HG02642 (cell line): ENCODE results near the gene RAB14.

Experiments
- ATAC-seq: cut with Tn5 transposase; IDR thresholded peaks from one replicate; pipeline ENCODE4 v1.9.1; 2021; ENCODE audit warnings: mild to moderate bottlenecking; ENCODE audit not compliant: unreplicated experiment, poor library complexity

The RAB14 gene

GRCh38 chr9:121201738-121202533 is at the start of gene RAB14:
Gene RAB14 (minus strand): TSS chr9:121201869. CDS start chr9:121193412, 8,457 bp downstream.
- ATAC-seq, result peak; percentile 91

- ATAC-seq, result no peak
These were observed 47.9 kb upstream of the RAB14 start for GRCh38 chr9:121249563-121249962.

- no peak for ATAC-seq
These were observed 45.3 kb upstream of the RAB14 start for GRCh38 chr9:121246821-121247561.

GRCh38 chr9:121242959-121243346 is 41.3 kb upstream of the RAB14 start:
- ATAC-seq, result no peak

GRCh38 chr9:121242219-121242958 is 40.7 kb upstream of the RAB14 start:
- no peak for ATAC-seq

- no peak for ATAC-seq
These were observed 38.9 kb upstream of the RAB14 start for GRCh38 chr9:121240472-121241135.

- no peak for ATAC-seq
These were observed 38.2 kb upstream of the RAB14 start for GRCh38 chr9:121239851-121240250.

- ATAC-seq, result no peak
These were observed 37.4 kb upstream of the RAB14 start for GRCh38 chr9:121239071-121239470.

- no peak for ATAC-seq
These were observed 36.2 kb upstream of the RAB14 start for GRCh38 chr9:121237916-121238315.

GRCh38 chr9:121235512-121235911 is 33.8 kb upstream of the RAB14 start:
- ATAC-seq, result no peak

- ATAC-seq, result no peak
These were observed 33.1 kb upstream of the RAB14 start for GRCh38 chr9:121234832-121235161.

GRCh38 chr9:121233906-121234831 is 32.5 kb upstream of the RAB14 start:
- no peak for ATAC-seq

- no peak for ATAC-seq
These were observed 30.6 kb upstream of the RAB14 start for GRCh38 chr9:121232251-121232650.

GRCh38 chr9:121230256-121230655 is 28.6 kb upstream of the RAB14 start:
- ATAC-seq, result no peak

GRCh38 chr9:121227862-121228261 is 26.2 kb upstream of the RAB14 start:
- no peak for ATAC-seq

- no peak for ATAC-seq
These were observed 24.5 kb upstream of the RAB14 start for GRCh38 chr9:121226175-121226574.

GRCh38 chr9:121225240-121225639 is 23.6 kb upstream of the RAB14 start:
- no peak for ATAC-seq

GRCh38 chr9:121222524-121223171 is 21.0 kb upstream of the RAB14 start:
- ATAC-seq, result no peak

- no peak for ATAC-seq
These were observed 20.0 kb upstream of the RAB14 start for GRCh38 chr9:121221664-121222055.
